ENCODE measurements around the gene SAXO1. TPM values are rescaled to one million over a fixed set of nuclear protein-coding genes. Genes with fewer than 3 reads are reported as not detected.

SAXO1 gene, protein sequence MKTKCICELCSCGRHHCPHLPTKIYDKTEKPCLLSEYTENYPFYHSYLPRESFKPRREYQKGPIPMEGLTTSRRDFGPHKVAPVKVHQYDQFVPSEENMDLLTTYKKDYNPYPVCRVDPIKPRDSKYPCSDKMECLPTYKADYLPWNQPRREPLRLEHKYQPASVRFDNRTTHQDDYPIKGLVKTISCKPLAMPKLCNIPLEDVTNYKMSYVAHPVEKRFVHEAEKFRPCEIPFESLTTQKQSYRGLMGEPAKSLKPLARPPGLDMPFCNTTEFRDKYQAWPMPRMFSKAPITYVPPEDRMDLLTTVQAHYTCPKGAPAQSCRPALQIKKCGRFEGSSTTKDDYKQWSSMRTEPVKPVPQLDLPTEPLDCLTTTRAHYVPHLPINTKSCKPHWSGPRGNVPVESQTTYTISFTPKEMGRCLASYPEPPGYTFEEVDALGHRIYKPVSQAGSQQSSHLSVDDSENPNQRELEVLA
- total RNA-seq (2022; extraction: Qiagen RNA extraction; ENCODE audit: low read depth): not detected in 5 replicates

DNA sequence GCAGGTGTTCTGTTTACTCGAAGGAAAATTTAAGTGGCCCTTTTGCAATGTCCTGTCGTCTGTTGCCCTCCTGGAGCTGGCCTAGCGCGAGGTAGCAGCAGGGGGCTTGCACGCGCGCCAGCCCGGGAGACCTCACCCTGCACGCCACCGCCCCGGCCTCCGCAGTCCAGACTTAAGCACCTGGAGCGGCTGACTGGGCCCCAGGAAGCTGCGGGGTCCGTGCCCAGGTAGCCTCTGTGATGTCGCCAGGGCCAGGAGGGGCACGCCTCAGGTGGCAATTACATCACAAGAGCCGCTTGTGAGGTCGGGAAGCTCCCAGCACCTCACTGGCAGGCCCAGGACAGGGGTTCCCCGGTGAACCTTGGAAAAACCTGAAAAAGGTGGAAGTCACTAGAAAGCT is at the start of gene SAXO1:
Gene SAXO1, minus strand, starts transcription at position 195 of the 400 bp plus-strand sequence. CDS start 301 bp downstream, outside the sequence.

DNA sequence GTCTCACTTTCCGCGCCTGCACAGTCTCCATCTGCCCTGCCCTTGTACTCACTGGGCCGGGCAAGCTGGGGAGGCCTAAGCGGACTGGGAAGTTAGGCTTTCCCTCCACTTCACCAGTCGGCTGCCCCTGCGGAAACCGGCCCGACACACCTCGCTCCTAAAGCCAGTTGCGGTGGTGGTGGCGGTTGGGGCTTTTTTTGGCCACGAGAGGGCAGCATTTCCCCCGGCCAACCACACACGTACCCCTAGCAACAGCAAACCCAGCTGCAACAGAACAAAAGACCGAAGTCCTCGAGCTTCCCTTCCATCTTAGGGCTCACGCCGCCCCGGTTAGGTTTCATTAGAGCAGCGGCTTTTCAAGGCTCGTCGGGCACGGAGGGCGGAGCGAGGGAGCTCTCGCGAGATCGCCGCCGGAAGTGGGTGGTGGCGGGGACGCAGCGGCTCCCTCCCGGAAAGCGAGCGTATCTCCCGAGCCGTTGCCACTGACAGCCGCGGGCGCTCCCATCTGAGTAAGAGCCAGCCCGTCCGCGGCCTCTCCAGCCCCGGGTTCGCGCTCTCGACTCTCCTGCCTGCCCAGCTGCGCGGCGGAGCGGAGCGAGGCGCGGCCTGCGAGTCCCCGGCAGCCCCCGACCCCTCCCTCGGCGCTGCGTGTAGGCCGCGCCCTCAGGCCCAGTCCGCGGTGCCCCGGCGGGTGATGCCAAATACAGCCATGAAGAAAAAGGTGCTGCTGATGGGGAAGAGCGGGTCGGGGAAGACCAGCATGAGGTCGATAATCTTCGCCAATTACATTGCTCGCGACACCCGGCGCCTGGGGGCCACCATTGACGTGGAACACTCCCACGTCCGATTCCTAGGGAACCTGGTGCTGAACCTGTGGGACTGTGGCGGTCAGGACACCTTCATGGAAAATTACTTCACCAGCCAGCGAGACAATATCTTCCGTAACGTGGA is 16.2 kb upstream of the SAXO1 start, which contains the start of gene RRAGA:
Gene RRAGA, plus strand, starts transcription at position 462 of the 951 bp plus-strand sequence. Its CDS starts 233 bp downstream, at position 695.

Other genes starting within 250 kb of the SAXO1 start
- gene RRAGA, start 16.2 kb upstream of the SAXO1 start, total RNA-seq (2022; extraction: Qiagen RNA extraction; ENCODE audit: low read depth): 111 to 134 TPM (median 132 TPM) in 5 replicates
- gene HAUS6, start 69.7 kb upstream of the SAXO1 start, total RNA-seq (2022; extraction: Qiagen RNA extraction; ENCODE audit: low read depth): 19.5 to 28.5 TPM (median 26.3 TPM) in 5 replicates
- gene PLIN2, start 94.3 kb upstream of the SAXO1 start, total RNA-seq (2022; extraction: Qiagen RNA extraction; ENCODE audit: low read depth): 55.5 to 68.1 TPM (median 56.3 TPM) in 5 replicates
- 12.9 to 21.4 TPM (median 18.5 TPM) in 5 replicates for gene DENND4C, start 197.5 kb upstream of the SAXO1 start, total RNA-seq (2022; extraction: Qiagen RNA extraction; ENCODE audit: low read depth)